SK-N-MC (cell line): ENCODE data around the gene ZNF563.
"Not testable (repeated sequence)": the region's sequence is repeated elsewhere in the genome, so short reads cannot be mapped to it uniquely, and the experiment has no call there.

Experiments used
- DNase-seq: peaks from one replicate; pipeline ENCODE4 v3.0.0-alpha.2; 2011; ENCODE audit warnings: low read depth, low spot score
- H3K27ac ChIP-seq: fragments of 200-600 bp; sonication (generic); 2 replicates; pipeline ENCODE4 v1.5.1; 2016; ENCODE audit warnings: mixed run types
- H3K36me3 ChIP-seq: fragments of 200-600 bp; sonication (generic); 2 replicates; pipeline ENCODE4 v1.6.1; 2017; ENCODE audit warnings: antibody characterized with exemption, low read length, mixed read lengths; ENCODE audit not compliant: insufficient read depth
- H3K4me3 ChIP-seq: fragments of 200-600 bp; sonication (generic); 2 replicates; pipeline ENCODE4 v1.5.1; 2016
- H3K9ac ChIP-seq: fragments of 200-600 bp; sonication (generic); 2 replicates; pipeline ENCODE4 v1.8.0; 2017; ENCODE audit warnings: mixed run types, mixed read lengths; ENCODE audit not compliant: insufficient read length
- H3K9me3 ChIP-seq: fragments of 200-600 bp; sonication (generic); 2 replicates; pipeline ENCODE4 v1.6.1; 2017; ENCODE audit warnings: low read depth, mild to moderate bottlenecking, antibody characterized with exemption, low read length, moderate library complexity, mixed read lengths
- EZH2 ChIP-seq: fragments of 200-600 bp; sonication (generic); IDR thresholded peaks from one replicate; pipeline ENCODE4 v1.6.1; 2017; ENCODE audit warnings: antibody characterized with exemption
- FOXP2 ChIP-seq: optimal IDR thresholded peaks from 2 replicates; pipeline ENCODE3; 2011; ENCODE audit warnings: mild to moderate bottlenecking, moderate library complexity; ENCODE audit not compliant: insufficient read depth; ENCODE audit errors: extremely low read length, control extremely low read depth
- POLR2AphosphoS5 ChIP-seq: IDR thresholded peaks from 2 replicates; pipeline ENCODE4 v1.6.1; 2012; ENCODE audit warnings: mild to moderate bottlenecking, low read depth, low read length, borderline replicate concordance

The ZNF563 gene

GRCh38 chr19:12318782-12319413 is 14.5 kb downstream of the ZNF563 start:
- Histone ChIP-seq H3K27ac (no peak overlapping the region), H3K36me3 (no peaks in the 10 kb centered on the region), H3K9me3 (no peaks in the 10 kb centered on the region), H3K9ac (no peak overlapping the region), H3K4me3 (no peak overlapping the region)
- no peak for TF ChIP-seq POLR2AphosphoS5
- TF ChIP-seq EZH2 = no peak
- TF ChIP-seq FOXP2 = no peak
- no peak for DNase-seq

GRCh38 chr19:12314553-12314952 is 18.9 kb downstream of the ZNF563 start:
- H3K9ac ChIP-seq = no peak overlapping the region
- no peak for DNase-seq
- no peaks in the 10 kb centered on the region for H3K36me3 ChIP-seq
- H3K9me3 ChIP-seq = no peaks in the 10 kb centered on the region
- TF ChIP-seq POLR2AphosphoS5 = no peak
- TF ChIP-seq FOXP2 = no peak
- TF ChIP-seq EZH2 = no peak
- H3K4me3 ChIP-seq = no peak overlapping the region
- no peak overlapping the region for H3K27ac ChIP-seq

- DNase-seq, H3K4me3 ChIP-seq, H3K9ac ChIP-seq, H3K9me3 ChIP-seq, H3K27ac ChIP-seq, H3K36me3 ChIP-seq: not testable (repeated sequence)
These were observed 24.5 kb downstream of the ZNF563 start for GRCh38 chr19:12308891-12309290.

GRCh38 chr19:12295191-12295590 is 38.2 kb downstream of the ZNF563 start:
- no peak for TF ChIP-seq FOXP2
- TF ChIP-seq EZH2 = no peak
- no peak for TF ChIP-seq POLR2AphosphoS5
- no peak for DNase-seq
- Histone ChIP-seq H3K36me3 (no peaks in the 10 kb centered on the region), H3K9me3 (no peaks in the 10 kb centered on the region), H3K4me3 (peak overlapping the region; percentile 67; the same call in 1 of the 2 replicates), H3K27ac (no peak overlapping the region), H3K9ac (no peak overlapping the region)

DNA sequence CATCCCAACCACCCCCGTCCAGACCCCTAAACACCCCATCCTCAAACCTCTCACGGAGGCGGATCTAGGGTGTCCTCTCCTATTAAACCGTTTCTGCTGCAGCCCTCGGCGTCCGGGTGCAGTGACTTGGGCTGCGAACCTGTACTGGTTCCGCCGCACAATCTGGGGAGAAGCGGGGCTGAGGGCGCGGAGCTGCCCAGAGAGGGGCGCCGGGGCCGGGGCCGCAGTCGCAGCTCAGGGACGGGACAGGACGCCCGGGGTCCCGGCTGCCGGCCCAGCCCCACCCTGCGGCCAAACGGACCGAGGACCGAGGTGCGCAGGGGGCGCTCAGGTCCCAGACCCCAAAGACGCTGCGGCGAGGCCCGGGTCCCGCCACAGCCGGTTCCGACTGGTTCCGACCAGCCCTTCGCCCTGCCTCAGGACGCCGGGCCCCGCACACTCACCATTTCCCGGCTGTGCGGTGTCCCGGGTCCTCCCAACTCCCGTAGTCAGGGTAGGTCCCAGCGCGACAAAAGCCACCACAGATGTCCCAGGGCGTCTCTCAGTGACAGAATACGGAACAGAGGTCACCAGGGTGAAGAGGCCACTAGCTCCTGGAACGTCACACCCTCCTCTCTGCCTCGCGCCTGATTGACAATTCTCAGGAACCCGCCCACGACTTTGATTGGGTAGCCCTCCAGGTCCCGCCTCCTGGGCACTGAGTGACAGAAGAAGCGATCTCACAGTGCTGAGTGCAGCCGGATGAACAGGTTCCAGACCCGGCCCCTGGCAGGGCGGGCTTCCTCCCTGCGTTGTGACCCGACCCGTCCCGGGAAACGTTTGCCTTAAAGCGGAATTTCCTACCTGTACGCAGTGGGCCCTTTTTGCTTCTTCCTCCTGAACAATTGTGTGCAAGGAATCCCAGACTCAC is 38.9 kb downstream of the ZNF563 start, which contains the start of gene ZNF44:
Gene ZNF44 (minus strand): TSS at position 635 of the 910 bp plus-strand sequence. CDS start 189 bp downstream, at position 446.
- H3K36me3 ChIP-seq = no peaks in the 10 kb centered on the region

DNA sequence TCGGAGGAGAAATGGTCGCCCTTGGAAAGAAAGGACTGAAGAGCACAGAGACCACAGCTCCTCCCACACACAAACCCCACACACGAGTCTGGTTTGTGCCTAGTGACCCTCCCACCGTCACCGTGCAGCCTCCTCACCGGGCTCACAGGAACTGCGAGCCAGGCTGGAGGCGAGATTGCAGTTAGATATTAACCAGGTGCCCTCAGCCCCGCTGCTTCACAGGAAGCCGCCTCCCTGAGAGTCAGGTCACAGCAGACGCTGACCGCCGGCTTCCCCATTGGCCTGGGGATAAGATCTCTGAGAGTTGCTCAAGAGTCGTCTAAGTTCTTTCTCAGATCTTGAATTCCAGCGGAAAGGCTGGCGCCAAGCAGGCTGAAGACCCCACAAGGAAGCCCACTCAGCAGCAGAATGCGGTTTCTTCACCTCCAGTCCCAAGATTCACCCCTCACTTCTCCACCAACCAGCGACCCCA is 39.6 kb downstream of the ZNF563 start:
- no peak overlapping the region for H3K27ac ChIP-seq
- H3K9ac ChIP-seq = no peak overlapping the region
- H3K9me3 ChIP-seq = no peaks in the 10 kb centered on the region
- H3K4me3 ChIP-seq = peak overlapping the region; percentile 67
- DNase-seq = no peak
- H3K36me3 ChIP-seq = no peaks in the 10 kb centered on the region
- TF ChIP-seq POLR2AphosphoS5 (no peak), FOXP2 (no peak), EZH2 (no peak)

More for the DNA sequence above, 38.9 kb downstream of the ZNF563 start, which contains the start of gene ZNF44:
- no peaks in the 10 kb centered on the region for H3K9me3 ChIP-seq
- peak; percentile 47 for DNase-seq
- TF ChIP-seq POLR2AphosphoS5 (no peak; the same call in 1 of the 2 replicates), EZH2 (no peak), FOXP2 (no peak)
- H3K27ac ChIP-seq = no peak within 1 kb of the TSS
- H3K9ac ChIP-seq = no peak within 1 kb of the TSS
- H3K4me3 ChIP-seq = peak within 1 kb of the TSS; percentile 67

DNA sequence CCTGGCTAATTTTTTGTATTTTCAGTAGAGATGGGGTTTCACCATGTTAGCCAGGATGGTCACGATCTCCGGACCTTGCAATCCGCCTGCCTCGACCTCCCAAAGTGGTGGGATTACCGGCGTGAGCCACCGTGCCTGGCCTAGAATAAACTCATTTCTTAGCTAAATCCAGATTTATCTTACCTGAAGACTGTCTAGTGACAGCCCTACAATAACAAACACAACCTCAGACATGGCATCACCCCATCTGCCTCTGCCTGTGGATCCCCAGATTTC is 43.7 kb downstream of the ZNF563 start:
- no peak overlapping the region for H3K4me3 ChIP-seq
- no peak overlapping the region for H3K27ac ChIP-seq
- no peak for DNase-seq
- no peaks in the 10 kb centered on the region for H3K9me3 ChIP-seq
- TF ChIP-seq FOXP2 = no peak
- TF ChIP-seq POLR2AphosphoS5 = no peak
- no peak for TF ChIP-seq EZH2
- H3K36me3 ChIP-seq = no peaks in the 10 kb centered on the region
- H3K9ac ChIP-seq = no peak overlapping the region

DNA sequence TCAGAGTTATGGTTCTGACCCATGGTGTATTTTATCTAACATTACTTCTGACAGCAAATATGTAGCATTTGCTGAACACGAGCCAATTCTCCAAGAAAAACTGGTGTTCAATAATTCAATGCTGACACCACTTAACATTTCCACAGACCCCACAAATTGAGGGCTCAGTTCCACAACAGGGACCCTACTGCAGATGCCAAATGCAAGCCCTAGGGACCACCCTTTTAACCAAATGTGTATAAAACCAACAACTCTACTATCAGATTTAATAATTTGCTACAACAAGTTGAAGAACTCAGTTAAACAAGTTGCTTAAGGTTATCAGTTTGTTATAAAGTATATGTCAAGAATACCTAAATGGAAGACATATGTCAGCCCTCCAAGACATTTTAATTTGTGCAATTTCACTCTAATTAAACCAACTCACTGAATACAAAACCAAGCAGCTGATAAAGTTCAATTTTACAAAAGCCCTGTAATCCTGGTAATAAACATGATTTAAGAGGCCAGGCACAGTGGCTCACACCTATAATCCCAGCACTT is 45.4 kb downstream of the ZNF563 start:
- no peaks in the 10 kb centered on the region for H3K36me3 ChIP-seq
- TF ChIP-seq FOXP2 (no peak), POLR2AphosphoS5 (no peak), EZH2 (no peak)
- H3K4me3 ChIP-seq = no peak overlapping the region
- H3K9me3 ChIP-seq = no peaks in the 10 kb centered on the region
- H3K9ac ChIP-seq = no peak overlapping the region
- H3K27ac ChIP-seq = no peak overlapping the region
- no peak for DNase-seq

GRCh38 chr19:12284631-12285030 is 48.8 kb downstream of the ZNF563 start:
- no peak overlapping the region for H3K27ac ChIP-seq
- no peak for DNase-seq
- H3K4me3 ChIP-seq = no peak overlapping the region
- no peaks in the 10 kb centered on the region for H3K9me3 ChIP-seq
- H3K36me3 ChIP-seq = no peaks in the 10 kb centered on the region
- no peak overlapping the region for H3K9ac ChIP-seq
- TF ChIP-seq POLR2AphosphoS5 (no peak), FOXP2 (no peak), EZH2 (no peak)
